VCaP (cell line): Measurements from ENCODE around the gene PGM1.

Experiments
- H3K27ac ChIP-seq: fragments of 450-650 bp; 2 replicates; pipeline ENCODE4 v1.5.1; 2017
- CTCF ChIP-seq: fragments of 450-650 bp; conservative IDR thresholded peaks from 2 replicates; pipeline ENCODE4 v1.5.1; 2017; ENCODE audit warnings: mild to moderate bottlenecking, moderate library complexity

PGM1 gene

GRCh38 chr1:63634471-63634870 lies 41.3 kb downstream of the PGM1 start:
- no peak for TF ChIP-seq CTCF
- H3K27ac ChIP-seq: no peak overlapping the region

- TF ChIP-seq CTCF: no peak
- H3K27ac ChIP-seq: no peak overlapping the region
Measured at GRCh38 chr1:63635681-63636080, 42.5 kb downstream of the PGM1 start.

- no peak for TF ChIP-seq CTCF
- H3K27ac ChIP-seq: no peak overlapping the region
Measured at GRCh38 chr1:63636192-63637105, 43.2 kb downstream of the PGM1 start.

GRCh38 chr1:63638471-63638870 lies 45.3 kb downstream of the PGM1 start:
- no peak overlapping the region for H3K27ac ChIP-seq
- no peak for TF ChIP-seq CTCF

GRCh38 chr1:63638875-63639274 lies 45.7 kb downstream of the PGM1 start:
- no peak for TF ChIP-seq CTCF

GRCh38 chr1:63640633-63641567 lies 47.7 kb downstream of the PGM1 start:
- no peak overlapping the region for H3K27ac ChIP-seq
- no peak for TF ChIP-seq CTCF

More at GRCh38 chr1:63638875-63639274, 45.7 kb downstream of the PGM1 start:
- H3K27ac ChIP-seq: no peak overlapping the region

- H3K27ac ChIP-seq: no peak overlapping the region
- no peak for TF ChIP-seq CTCF
Measured at GRCh38 chr1:63641615-63642014, 48.4 kb downstream of the PGM1 start.
